ENCODE results near the gene RND1. TPM values are rescaled to one million over a fixed set of nuclear protein-coding genes. Genes with fewer than 3 reads are reported as not detected.
A peak's percentile ranks its signal among the peaks of the same experiment; 100 is the strongest.

Gene RND1
- total RNA-seq, 2 experiments from 2014 or later = 7.3 to 13.9 TPM

- Histone ChIP-seq H3K79me2 (ENCODE audit: insufficient read depth, low read depth, low read length) (no peaks in the 10 kb centered on the region), H3K4me3 (ENCODE audit: low read depth, low read length, poor library complexity, severe bottlenecking) (peak overlapping the region; percentile 72), H3K27ac (ENCODE audit: low read depth, low read length, poor library complexity, severe bottlenecking) (peak overlapping the region; percentile 60), H3K4me2 (ENCODE audit: low read length) (peak overlapping the region; percentile 78), H3K4me1 (ENCODE audit: insufficient read depth, low read length, poor library complexity, severe bottlenecking) (peaks cover 27% of the 10 kb centered on the region), H3K9me2 (ENCODE audit: insufficient read depth, low read length) (no peaks in the 10 kb centered on the region), H2AFZ (ENCODE audit: low read length) (peak overlapping the region; percentile 82), H3K36me3 (ENCODE audit: insufficient read depth, low read length) (no peaks in the 10 kb centered on the region), H3K9me3 (ENCODE audit: low read length) (no peaks in the 10 kb centered on the region), H4K20me1 (ENCODE audit: insufficient read depth, low read length) (no peaks in the 10 kb centered on the region)
- peak; percentile 90 for DNase-seq (ENCODE audit: low spot score)
- TF ChIP-seq EZH2phosphoT487 (IDR thresholded peaks at IDR 0.05; ENCODE audit: borderline replicate concordance, low read depth, low read length) = no peak
- TF ChIP-seq, protein P1, sequence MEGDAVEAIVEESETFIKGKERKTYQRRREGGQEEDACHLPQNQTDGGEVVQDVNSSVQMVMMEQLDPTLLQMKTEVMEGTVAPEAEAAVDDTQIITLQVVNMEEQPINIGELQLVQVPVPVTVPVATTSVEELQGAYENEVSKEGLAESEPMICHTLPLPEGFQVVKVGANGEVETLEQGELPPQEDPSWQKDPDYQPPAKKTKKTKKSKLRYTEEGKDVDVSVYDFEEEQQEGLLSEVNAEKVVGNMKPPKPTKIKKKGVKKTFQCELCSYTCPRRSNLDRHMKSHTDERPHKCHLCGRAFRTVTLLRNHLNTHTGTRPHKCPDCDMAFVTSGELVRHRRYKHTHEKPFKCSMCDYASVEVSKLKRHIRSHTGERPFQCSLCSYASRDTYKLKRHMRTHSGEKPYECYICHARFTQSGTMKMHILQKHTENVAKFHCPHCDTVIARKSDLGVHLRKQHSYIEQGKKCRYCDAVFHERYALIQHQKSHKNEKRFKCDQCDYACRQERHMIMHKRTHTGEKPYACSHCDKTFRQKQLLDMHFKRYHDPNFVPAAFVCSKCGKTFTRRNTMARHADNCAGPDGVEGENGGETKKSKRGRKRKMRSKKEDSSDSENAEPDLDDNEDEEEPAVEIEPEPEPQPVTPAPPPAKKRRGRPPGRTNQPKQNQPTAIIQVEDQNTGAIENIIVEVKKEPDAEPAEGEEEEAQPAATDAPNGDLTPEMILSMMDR (conservative IDR thresholded peaks at IDR 0.05; ENCODE audit: low read length) = peak; percentile 98
- intact Hi-C loops (cut with micrococcal nuclease; ENCODE audit: unreplicated experiment) = loop anchor here (1.0 to 2.0 kb wide), 2 partner anchors 38 to 98 kb away; partner anchors contain the start of genes CCNT1 and DDX23
- CTCF ChIA-PET (ENCODE audit: unreplicated experiment) = interaction anchor here (0.6 to 2.1 kb wide), 7 partner anchors 10 to 182 kb away, joined by 3 to 6 read pairs (median 5); no protein-coding TSS in a partner anchor
- BruUV-seq (replicated peaks) = no TSS peak
- POLR2A ChIA-PET = interaction anchor here (0.6 to 1.6 kb wide), 7 partner anchors 38 to 317 kb away, joined by 3 to 9 read pairs (median 3); partner anchors contain the start of genes DDX23 and RND1
Observed at GRCh38 chr12:48814262-48815125, 51.2 kb downstream of the RND1 start.

GRCh38 chr12:48813465-48814261 is 52.0 kb downstream of the RND1 start:
- ChIA-PET POLR2A (interaction anchor here (0.6 to 1.0 kb wide), 3 partner anchors 97 to 318 kb away, joined by 3 to 4 read pairs (median 3); no protein-coding TSS in a partner anchor), CTCF (ENCODE audit: unreplicated experiment) (no interaction called here)
- intact Hi-C loops (cut with micrococcal nuclease; ENCODE audit: unreplicated experiment) = loop anchor here (1.0 to 2.0 kb wide), 2 partner anchors 39 to 97 kb away; partner anchors contain the start of genes CCNT1 and DDX23
- no peak for DNase-seq (ENCODE audit: low spot score)
- Histone ChIP-seq H4K20me1 (ENCODE audit: insufficient read depth, low read length) (no peaks in the 10 kb centered on the region), H3K9me3 (ENCODE audit: low read length) (no peaks in the 10 kb centered on the region), H3K9me2 (ENCODE audit: insufficient read depth, low read length) (no peaks in the 10 kb centered on the region), H2AFZ (ENCODE audit: low read length) (peak overlapping the region; percentile 82), H3K36me3 (ENCODE audit: insufficient read depth, low read length) (no peaks in the 10 kb centered on the region), H3K79me2 (ENCODE audit: insufficient read depth, low read depth, low read length) (no peaks in the 10 kb centered on the region), H3K4me2 (ENCODE audit: low read length) (peak overlapping the region; percentile 78), H3K4me3 (ENCODE audit: low read depth, low read length, poor library complexity, severe bottlenecking) (peak overlapping the region; percentile 72), H3K27ac (ENCODE audit: low read depth, low read length, poor library complexity, severe bottlenecking) (no peak overlapping the region), H3K4me1 (ENCODE audit: insufficient read depth, low read length, poor library complexity, severe bottlenecking) (peaks cover 25% of the 10 kb centered on the region)
- no peak for TF ChIP-seq EZH2phosphoT487 (IDR thresholded peaks at IDR 0.05; ENCODE audit: borderline replicate concordance, low read depth, low read length)
- TF ChIP-seq, protein P1 (conservative IDR thresholded peaks at IDR 0.05; ENCODE audit: low read length) = no peak
- no TSS peak for BruUV-seq (replicated peaks)
